GM21723 (cell line): ENCODE results near the gene ARAP3.

ENCODE experiments used
- ATAC-seq: cut with Tn5 transposase; IDR thresholded peaks from one replicate; pipeline ENCODE4 v1.9.1; 2021; ENCODE audit warnings: mild to moderate bottlenecking, moderate library complexity; ENCODE audit not compliant: unreplicated experiment

The ARAP3 gene

GRCh38 chr5:141672841-141673813 is 8.9 kb downstream of the ARAP3 start:
- ATAC-seq: no peak

GRCh38 chr5:141672071-141672840 is 9.8 kb downstream of the ARAP3 start:
- no peak for ATAC-seq

- ATAC-seq: no peak
These were observed 12.5 kb downstream of the ARAP3 start for GRCh38 chr5:141669520-141669919.

DNA sequence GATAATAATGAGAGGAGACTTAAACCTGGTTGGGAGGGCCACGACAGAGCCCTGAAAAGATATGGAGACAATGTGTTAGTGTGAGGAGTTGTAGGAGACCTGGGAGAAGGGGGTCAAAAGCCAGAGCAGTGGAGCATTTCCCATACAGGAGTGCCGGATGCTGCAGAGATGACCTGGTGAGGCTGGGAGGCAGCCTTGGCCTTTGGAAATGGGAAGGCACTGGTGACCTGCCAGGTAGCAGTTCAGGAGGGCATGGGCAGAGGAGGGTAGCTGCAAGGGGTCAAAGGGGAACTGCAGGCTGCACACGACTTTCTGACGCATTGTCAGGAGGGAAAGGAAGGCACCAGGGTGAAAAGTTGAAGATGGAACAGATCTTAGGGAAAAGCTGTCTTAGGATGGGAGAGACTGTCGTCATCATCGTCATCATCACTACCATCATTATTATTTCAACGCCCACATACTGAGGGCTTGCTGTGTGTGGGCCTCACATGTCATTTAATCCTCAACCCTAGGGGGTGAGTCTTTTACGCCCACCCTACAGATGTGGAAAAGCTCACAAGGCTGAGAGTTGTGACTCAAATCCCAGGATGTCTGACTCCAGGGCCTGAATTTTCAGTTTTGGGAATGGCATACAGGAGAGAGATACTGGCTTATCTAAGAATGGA is 13.3 kb downstream of the ARAP3 start:
- ATAC-seq: no peak

DNA sequence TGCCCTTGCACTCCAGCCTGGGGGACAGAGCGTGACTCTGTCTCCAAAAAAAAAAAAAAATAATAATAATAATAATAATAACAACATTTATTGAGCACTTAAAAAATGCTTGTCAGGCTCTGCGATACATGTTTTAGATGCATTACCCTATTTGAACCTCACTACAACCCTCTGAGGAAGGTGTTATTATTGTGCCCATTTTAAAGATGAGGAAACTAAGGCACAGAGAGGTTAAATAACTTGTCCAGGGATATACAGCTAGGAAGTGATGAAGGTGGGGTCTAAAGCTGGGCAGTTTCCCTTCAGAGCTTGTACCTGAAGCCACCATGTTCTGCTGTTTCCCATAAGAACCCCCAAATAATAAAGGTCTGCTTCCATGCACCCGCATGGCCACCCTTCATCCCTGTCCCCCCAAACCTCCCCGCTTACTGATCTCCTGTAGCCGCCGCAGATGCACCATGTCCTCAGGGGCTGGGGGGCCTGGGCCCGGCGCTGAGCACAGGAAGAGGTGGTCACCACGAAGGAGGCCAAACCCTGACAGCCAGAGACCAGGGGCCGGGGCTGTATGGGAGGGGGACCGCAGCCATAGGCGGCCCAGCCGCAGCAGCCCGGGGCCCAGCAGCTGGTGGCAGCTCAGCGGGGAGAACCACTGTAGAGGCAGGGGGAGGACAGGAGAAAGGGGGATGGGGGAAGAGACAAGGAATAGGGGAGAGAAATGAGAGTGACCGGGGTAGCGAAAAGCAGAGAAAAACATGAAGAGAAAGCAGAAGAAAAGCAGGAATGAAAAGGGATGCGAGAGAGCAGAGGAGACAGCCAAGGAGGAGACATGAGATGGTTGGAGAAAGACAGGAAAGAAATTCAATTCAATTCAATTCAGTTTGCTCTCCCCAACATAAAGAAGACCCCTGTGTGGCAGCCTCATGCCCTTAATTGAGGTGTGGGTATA is 15.8 kb downstream of the ARAP3 start:
- no peak for ATAC-seq

- ATAC-seq: peak; percentile 91
These were observed 17.1 kb downstream of the ARAP3 start for GRCh38 chr5:141664733-141665461.

DNA sequence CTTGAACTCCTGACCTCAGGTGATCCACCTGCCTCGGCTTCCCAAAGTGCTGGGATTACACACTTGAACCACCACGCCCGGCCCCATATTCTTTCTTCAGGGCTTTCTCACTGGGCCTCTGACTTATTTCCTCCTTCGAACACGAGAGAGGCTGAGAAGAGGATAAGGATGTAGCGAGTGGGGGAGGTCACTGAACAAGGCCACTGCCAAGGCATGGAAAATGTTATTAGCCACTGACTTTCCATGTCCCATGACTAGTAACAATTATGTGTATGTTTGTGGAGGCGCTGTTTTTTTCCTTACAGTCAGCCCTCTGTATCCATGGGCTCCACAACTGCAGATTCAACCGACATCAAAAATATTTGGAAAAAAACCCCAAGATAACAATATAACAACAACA is 18.5 kb downstream of the ARAP3 start:
- no peak for ATAC-seq

GRCh38 chr5:141662028-141662427 is 20.0 kb downstream of the ARAP3 start:
- no peak for ATAC-seq

DNA sequence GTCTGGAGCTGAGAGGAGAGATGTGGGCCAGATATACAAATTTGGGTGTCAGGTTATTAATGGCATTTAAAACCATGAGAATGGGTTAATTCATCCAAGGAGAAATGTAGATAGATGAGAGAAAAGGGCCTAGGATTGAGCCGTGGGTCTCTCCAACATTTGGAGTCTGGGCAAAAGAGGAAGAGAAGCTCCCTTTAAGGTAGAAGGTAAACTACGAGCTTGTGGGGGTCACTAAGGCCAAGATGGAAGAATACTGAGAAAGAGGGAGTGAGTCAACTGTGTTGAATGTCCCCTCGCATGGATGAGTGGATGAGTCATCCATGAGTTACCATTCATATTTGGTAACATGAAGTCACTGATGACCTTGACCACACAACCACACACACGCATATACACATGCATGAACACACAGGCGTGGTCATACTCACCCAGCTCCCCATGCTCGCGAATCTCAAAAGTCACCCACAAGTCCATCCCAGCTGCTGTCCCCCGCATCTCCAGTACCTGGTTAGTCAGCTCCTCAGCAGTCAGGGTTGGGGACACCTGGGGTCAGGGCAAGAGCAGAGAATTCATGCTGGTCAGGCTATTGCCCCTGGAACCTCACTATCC is 24.0 kb downstream of the ARAP3 start:
- peak; percentile 64 for ATAC-seq

DNA sequence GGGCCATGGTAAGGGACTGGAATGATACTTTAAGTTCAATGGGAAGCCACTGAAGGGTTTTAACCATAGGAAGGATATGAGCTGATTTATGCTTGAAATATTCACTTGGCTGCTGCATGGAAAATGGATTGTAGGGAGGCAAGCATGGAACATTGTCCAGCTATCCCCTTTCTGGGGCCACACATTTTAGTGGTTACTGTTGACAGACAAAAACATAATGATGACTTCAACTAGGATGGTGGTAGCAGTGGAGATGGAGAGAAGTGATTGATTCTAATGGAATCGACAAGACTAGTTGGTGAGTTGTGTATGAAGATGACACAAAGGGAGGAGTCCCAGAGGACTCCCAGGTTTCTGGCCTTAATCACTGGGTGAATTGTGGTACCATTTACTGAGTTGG is 24.6 kb downstream of the ARAP3 start:
- no peak for ATAC-seq

DNA sequence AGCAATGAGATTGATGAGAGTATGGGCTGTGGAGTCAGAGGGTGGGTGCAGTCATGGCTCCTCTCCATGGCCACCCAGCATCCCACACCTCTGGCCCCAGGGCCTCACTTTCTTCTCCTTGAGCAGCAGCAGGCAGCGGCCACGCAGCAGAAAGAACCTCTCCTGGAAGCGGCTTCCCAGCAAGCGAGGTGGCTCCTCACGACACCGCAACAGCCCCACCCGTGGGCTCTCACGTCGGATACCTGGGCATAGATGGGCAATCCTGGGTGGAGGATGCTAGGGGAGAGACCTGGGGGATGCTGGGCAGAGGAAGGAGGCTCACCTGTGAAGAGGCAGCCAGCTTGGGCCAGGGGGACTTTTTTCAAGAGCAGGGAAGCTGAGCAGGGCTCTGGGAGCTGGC is 25.6 kb downstream of the ARAP3 start:
- no peak for ATAC-seq

DNA sequence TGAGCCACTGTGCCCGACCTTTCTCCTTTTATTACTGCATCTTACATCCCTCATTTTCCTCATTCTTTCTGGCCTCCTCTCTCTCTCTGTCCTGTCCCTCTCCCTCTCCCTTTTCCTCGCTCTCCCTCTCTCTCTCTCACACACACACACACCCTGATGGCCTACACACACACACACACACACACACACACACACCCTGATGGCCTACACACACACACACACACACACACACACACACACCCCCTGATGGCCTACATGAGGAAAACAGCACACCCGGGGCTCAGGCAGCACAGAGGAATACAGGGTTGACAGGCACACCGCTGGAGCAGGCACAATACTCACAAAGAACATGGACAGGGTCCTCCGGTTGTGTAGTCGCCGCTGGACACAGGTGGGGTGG is 27.0 kb downstream of the ARAP3 start:
- no peak for ATAC-seq

DNA sequence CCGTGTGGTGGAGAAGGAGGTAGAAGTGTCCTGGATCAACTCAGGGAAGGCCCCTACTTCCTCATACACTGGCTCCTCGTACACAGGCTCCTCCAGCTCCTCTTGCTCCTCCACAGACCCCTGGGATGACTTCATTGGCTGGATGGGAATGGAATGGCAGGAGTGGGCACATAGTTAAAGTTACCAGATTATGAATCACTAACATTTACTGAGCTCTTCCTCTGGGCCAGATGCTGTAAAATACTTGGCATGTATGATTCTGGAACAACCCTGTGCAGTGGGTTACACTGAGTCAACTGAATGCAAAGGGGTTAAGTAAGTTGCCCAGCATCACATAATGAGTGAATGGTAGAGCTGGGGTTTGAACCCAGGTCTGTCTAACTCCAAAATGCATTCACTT is 27.7 kb downstream of the ARAP3 start:
- no peak for ATAC-seq

- no peak for ATAC-seq
These were observed 30.3 kb downstream of the ARAP3 start for GRCh38 chr5:141651728-141652105.

DNA sequence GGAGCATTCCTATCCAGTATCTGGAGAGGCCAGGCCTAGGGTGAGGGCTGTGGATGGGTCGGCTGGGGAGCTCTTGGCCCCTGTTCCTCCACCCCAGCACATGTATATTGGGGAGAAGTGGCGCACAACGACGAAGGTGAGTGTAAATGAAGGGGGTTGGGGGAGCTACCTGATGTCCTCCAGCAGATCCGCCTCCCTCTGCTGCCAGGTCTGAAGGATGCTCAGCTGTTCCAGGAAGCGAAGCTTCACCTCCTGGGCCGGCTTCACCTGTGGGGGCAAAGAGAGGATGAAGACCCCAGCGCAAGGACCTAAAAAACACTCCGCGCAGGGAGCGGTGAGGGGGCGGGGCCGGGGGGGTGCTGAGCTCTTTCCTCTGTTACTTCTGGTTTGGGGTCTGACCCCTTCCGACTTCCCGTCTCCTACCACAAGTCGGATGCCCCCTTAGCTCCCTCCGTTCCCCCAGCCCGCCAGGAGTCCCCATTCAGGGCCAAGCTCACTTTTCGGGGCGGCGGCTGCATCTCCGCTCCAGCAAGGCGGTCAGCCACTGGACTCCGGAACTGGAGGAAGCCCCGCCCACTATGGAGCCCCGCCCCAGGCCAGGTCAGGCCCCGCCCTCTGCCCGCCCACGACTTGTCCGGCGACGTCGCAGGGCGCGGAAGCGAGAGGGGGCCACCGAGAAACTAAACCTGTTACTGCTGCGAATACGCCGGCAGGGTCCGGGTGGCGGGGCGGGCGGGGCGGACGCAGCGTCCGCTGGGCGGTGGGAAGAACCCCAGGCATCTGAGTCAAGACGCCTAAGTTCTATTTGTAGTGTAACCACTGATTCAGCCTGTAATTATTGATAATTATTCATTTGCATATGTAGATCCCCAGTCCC is 30.9 kb downstream of the ARAP3 start, which contains the start of gene FCHSD1:
Gene FCHSD1, minus strand, starts transcription at position 568 of the 877 bp plus-strand sequence. Its CDS starts 50 bp downstream, at position 518.
- peak; percentile 95 for ATAC-seq

- no peak for ATAC-seq
These were observed 32.1 kb downstream of the ARAP3 start for GRCh38 chr5:141649972-141650371.

DNA sequence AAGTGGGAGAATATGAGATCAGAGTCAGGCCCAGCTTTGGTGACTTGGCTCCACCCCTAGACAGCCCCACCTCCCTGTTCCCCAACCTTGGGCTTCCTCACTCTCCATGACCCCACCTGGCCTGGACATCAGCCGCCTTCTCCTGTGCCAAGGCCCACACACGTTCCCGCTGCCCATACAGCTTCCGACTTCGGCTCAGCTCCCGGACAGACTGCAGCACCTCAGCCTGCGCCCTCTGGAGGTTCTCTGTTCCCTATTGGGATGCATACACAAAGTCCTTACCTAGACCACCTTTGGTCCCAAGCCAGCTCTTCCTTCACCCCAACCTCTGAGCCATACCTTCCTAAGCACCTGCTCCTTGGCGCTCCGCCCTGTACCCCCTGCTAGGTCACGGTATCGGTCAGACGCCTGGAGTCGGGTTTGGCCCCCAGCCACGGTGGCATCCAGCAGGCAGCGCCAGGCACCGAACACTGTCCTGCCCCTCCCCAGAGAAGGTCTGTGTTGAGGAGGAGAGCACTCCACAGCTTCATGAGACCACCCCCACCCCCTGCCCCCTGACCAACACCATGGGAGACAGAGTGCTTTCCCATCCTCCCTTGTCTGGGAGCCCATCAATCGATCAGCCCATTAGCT is 32.9 kb downstream of the ARAP3 start:
- ATAC-seq: no peak

DNA sequence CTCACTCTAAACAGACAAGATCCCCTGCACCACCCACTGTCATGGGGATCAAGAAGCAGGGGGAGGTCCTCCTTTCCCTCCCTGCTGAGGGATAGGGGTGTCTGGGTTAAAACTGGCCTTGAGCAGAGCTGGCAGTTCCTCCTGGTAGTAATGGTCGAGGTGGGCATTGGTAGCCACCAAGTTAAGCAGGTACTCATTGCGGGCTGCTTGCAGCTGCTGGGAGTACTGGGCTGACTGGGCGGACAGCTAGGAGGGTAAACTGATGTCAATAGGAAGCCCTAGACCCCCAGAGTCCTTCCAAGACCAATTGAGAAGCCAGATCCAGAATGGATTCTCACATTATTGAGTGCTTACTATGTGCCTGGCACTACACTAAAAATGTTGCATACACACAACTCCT is 34.2 kb downstream of the ARAP3 start:
- no peak for ATAC-seq
